DOHH2 (cell line): ENCODE measurements around the gene FGGY.

Source experiments
- EZH2phosphoT487 ChIP-seq: fragments of 200-600 bp; sonication (generic); IDR thresholded peaks from 2 replicates; pipeline ENCODE4 v1.6.1; 2017; ENCODE audit warnings: borderline replicate concordance, mild to moderate bottlenecking, antibody characterized with exemption, low read length, moderate library complexity, mixed read lengths
- TF ChIP-seq, protein P1 (sequence below): fragments of 200-600 bp; sonication (generic); IDR thresholded peaks from one replicate; pipeline ENCODE4 v1.5.1; 2014; ENCODE audit warnings: antibody characterized with exemption, mild to moderate bottlenecking, low read depth, low read length; ENCODE audit not compliant: poor library complexity, severe bottlenecking

DNA sequence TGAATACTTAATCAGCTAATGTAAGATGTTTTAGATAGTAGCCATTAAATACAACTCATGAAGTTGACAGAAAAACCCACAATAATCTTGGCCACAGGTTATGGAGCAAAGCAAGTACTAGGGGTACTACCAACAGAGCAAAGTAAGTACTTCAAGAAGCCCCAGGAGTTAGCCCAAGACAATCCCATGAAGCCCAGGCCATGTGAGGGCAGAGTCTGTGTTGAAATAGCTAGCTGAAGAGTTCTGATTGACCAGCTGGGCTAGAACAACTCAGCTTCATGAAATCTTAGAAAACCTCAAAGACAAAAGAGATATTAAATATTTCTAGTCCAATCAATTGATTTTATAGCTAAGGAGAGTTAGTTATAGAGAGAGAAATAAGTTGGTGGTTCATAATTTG lies 304.9 kb downstream of the FGGY start:
- TF ChIP-seq, protein P1, sequence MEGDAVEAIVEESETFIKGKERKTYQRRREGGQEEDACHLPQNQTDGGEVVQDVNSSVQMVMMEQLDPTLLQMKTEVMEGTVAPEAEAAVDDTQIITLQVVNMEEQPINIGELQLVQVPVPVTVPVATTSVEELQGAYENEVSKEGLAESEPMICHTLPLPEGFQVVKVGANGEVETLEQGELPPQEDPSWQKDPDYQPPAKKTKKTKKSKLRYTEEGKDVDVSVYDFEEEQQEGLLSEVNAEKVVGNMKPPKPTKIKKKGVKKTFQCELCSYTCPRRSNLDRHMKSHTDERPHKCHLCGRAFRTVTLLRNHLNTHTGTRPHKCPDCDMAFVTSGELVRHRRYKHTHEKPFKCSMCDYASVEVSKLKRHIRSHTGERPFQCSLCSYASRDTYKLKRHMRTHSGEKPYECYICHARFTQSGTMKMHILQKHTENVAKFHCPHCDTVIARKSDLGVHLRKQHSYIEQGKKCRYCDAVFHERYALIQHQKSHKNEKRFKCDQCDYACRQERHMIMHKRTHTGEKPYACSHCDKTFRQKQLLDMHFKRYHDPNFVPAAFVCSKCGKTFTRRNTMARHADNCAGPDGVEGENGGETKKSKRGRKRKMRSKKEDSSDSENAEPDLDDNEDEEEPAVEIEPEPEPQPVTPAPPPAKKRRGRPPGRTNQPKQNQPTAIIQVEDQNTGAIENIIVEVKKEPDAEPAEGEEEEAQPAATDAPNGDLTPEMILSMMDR = no peak
- TF ChIP-seq EZH2phosphoT487 = no peak
